ENCODE results near the gene P2RY8. TPM values are rescaled to one million over a fixed set of nuclear protein-coding genes. Genes with fewer than 3 reads are reported as not detected.
A peak's percentile ranks its signal among the peaks of the same experiment; 100 is the strongest.
"Not testable (repeated sequence)": the region's sequence is repeated elsewhere in the genome, so short reads cannot be mapped to it uniquely, and the experiment has no call there.

The P2RY8 gene
- total RNA-seq, 2 experiments from 2014 or later: 62.9 to 65.5 TPM

DNA sequence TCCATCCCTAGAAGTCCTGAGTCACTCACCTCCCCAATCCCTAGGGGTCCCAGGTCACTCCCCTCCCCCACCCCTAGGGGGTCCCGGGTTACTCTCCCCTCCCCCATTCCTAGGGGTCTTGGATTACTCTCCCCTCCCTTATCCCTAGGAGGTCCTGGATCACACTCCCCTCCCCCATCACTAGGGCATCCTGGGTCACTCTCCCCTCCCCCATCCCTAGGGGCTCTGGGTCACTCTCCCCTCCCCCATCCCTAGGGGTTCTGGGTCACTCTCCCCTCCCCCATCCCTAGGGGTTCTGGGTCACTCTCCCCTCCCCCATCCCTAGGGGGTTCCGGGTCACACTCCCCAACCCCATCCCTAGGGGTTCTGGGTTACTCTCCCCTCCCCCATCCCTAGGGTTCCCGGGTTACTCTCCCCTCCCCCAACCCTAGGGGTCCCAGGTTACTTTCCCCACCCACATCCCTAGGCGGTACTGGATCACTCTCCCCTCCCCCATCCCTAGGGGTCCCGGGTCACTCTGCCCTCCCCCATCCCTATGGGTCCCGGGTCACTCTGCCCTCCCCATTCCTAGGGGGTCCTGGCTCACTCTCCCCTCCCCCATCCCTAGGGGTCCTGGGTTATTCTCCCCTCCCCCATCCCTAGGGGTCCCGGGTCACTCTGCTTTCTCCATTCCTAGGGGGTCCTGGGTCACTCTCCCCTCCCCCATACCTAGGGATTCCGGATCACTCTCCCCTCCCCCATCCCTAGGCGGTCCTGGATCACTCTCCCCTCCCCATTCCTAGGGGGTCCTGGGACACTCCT lies 86.4 kb downstream of the P2RY8 start:
- no peak for ATAC-seq
- ChIA-PET CTCF (no interaction called here), POLR2A (no interaction called here)
- peaks cover 26% of the 10 kb centered on the region for H3K9me3 Mint-ChIP-seq (ENCODE audit: insufficient read depth)
- no peaks in the 10 kb centered on the region for H3K27me3 Mint-ChIP-seq (ENCODE audit: low read depth)
- peaks cover 41% of the 10 kb centered on the region for H3K36me3 Mint-ChIP-seq (ENCODE audit: low read depth)
- H3K27ac Mint-ChIP-seq: no peak overlapping the region
- H3K4me1 Mint-ChIP-seq (ENCODE audit: low read depth): peaks cover 43% of the 10 kb centered on the region
- no peak overlapping the region for H3K4me3 Mint-ChIP-seq
- peak; percentile 31 for DNase-seq

- Mint-ChIP-seq H3K9me3 (ENCODE audit: insufficient read depth) (peaks cover 33% of the 10 kb centered on the region), H3K27ac (no peak overlapping the region), H3K36me3 (ENCODE audit: low read depth) (peaks cover 47% of the 10 kb centered on the region), H3K27me3 (ENCODE audit: low read depth) (no peaks in the 10 kb centered on the region), H3K4me3 (no peak overlapping the region), H3K4me1 (ENCODE audit: low read depth) (peaks cover 37% of the 10 kb centered on the region)
- DNase-seq (peak; percentile 19), ATAC-seq (no peak)
- CTCF ChIA-PET: no interaction called here
- POLR2A ChIA-PET: no interaction called here
Observed at GRCh38 chrX:1449823-1450149, 87.2 kb downstream of the P2RY8 start.

DNA sequence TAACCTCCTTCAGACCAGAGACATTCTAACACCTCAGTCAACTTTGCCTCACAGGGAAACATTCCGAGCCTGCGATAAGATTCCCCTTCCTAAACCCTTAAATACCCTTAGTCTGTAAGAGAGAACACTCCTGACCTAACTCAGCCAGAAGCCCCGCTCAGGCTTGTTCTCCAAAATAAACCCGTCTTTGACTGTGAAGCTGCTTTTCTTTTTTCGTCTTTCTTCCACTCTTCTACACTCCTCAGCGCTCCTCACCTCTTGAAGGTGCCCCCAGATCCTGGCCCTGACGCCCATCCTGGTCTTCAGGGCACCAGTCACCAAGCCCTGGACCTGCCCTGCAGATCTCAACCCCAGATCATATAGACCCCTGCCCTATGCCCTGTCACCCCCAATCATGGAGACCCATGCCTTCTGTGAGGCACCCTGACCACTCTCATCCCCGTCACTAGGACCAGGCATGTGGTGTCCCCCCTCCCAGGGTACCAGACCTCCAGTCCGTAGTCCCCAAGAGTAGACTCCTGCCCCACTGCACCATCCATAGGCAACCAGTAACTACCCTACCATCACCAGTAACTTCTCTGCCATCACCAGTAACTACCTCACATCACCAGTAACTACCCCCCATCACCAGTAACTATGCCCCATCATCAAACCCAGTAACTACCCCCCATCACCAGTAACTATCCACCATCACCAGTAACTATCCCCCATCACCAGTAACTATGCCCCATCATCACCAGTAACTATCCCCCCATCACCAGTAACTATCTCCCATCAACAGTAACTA lies 87.8 kb downstream of the P2RY8 start:
- DNase-seq (peak; percentile 20), ATAC-seq (no peak)

GRCh38 chrX:1448573-1449001 lies 88.4 kb downstream of the P2RY8 start:
- Mint-ChIP-seq H3K27ac (peak overlapping the region; percentile 21), H3K4me1 (ENCODE audit: low read depth) (peaks cover 32% of the 10 kb centered on the region), H3K36me3 (ENCODE audit: low read depth) (peaks cover 59% of the 10 kb centered on the region), H3K9me3 (ENCODE audit: insufficient read depth) (peaks cover 43% of the 10 kb centered on the region)
- ATAC-seq; H3K4me3 Mint-ChIP-seq; CTCF ChIA-PET; POLR2A ChIA-PET; DNase-seq; H3K27me3 Mint-ChIP-seq (ENCODE audit: low read depth): not testable (repeated sequence)

More for the DNA sequence above, 87.8 kb downstream of the P2RY8 start:
- CTCF ChIA-PET: no interaction called here
- H3K4me3 Mint-ChIP-seq: no peak overlapping the region
- no peak overlapping the region for H3K27ac Mint-ChIP-seq
- H3K9me3 Mint-ChIP-seq (ENCODE audit: insufficient read depth): peaks cover 38% of the 10 kb centered on the region
- H3K4me1 Mint-ChIP-seq (ENCODE audit: low read depth): peaks cover 32% of the 10 kb centered on the region
- H3K36me3 Mint-ChIP-seq (ENCODE audit: low read depth): peaks cover 53% of the 10 kb centered on the region
- no peaks in the 10 kb centered on the region for H3K27me3 Mint-ChIP-seq (ENCODE audit: low read depth)
- POLR2A ChIA-PET: no interaction called here

- peaks cover 63% of the 10 kb centered on the region for H3K36me3 Mint-ChIP-seq (ENCODE audit: low read depth)
- peak; percentile 21 for DNase-seq
- CTCF ChIA-PET; ATAC-seq; H3K4me3 Mint-ChIP-seq; POLR2A ChIA-PET; H3K27me3 Mint-ChIP-seq (ENCODE audit: low read depth): not testable (repeated sequence)
- H3K9me3 Mint-ChIP-seq (ENCODE audit: insufficient read depth): peaks cover 43% of the 10 kb centered on the region
- H3K27ac Mint-ChIP-seq: peak overlapping the region; percentile 10
- H3K4me1 Mint-ChIP-seq (ENCODE audit: low read depth): peaks cover 30% of the 10 kb centered on the region
Observed at GRCh38 chrX:1447969-1448572, 88.9 kb downstream of the P2RY8 start.

- ATAC-seq (peak; percentile 29), DNase-seq (peak; percentile 49)
- CTCF ChIA-PET; H3K27me3 Mint-ChIP-seq (ENCODE audit: low read depth); POLR2A ChIA-PET; H3K4me3 Mint-ChIP-seq: not testable (repeated sequence)
- Mint-ChIP-seq H3K9me3 (ENCODE audit: insufficient read depth) (peaks cover 47% of the 10 kb centered on the region), H3K27ac (peak overlapping the region; percentile 51), H3K36me3 (ENCODE audit: low read depth) (peaks cover 70% of the 10 kb centered on the region), H3K4me1 (ENCODE audit: low read depth) (peaks cover 30% of the 10 kb centered on the region)
Observed at GRCh38 chrX:1446984-1447968, 89.7 kb downstream of the P2RY8 start.

DNA sequence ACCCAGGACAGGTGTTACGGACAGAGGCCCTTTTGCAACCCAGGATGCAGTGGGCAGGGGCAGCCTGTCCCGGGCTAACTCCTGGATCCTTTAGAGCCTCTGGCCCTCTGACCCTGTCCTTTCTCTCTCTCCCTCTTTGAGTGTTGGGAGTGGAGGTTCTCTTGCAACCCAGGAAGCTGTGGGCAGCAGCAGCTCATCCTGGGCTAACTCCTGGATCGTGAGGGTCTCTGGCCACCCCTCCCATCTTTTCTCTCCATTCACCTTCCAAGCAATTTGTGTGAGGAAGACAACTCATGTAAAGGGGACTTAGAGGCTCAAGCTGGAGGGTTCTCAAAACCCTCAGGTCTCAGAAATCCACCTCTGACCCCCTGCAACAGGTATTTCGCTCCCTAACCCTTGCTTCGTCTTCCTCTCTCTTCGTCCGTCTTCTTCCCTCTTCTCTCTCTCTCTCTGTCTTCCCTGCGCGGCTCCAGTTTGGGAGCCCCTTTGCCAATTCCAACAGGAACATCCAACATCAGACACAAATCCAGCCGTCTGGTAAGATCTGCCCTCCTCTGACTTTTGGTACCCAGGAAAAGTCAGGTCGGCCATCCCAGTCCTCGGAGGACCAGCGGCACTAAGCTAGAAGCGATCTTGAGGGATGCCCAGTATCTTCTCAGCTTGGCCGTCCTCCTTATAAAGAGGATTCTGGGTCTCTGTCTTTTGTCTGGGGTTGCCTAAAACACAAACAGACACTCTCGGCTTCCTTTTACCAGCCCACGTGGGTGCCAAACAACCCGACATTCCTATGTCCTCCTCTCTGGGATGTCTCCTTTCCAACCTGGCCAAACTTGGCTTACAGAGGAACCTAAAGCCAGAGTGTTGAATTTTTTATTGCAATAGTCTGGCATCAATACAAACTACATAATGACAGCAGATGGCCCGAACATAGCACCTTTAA lies 92.2 kb downstream of the P2RY8 start:
- H3K27me3 Mint-ChIP-seq (ENCODE audit: low read depth): no peaks in the 10 kb centered on the region
- peaks cover 29% of the 10 kb centered on the region for H3K4me1 Mint-ChIP-seq (ENCODE audit: low read depth)
- H3K36me3 Mint-ChIP-seq (ENCODE audit: low read depth): peaks cover 74% of the 10 kb centered on the region
- H3K27ac Mint-ChIP-seq: no peak overlapping the region
- DNase-seq (peak; percentile 14), ATAC-seq (no peak)
- H3K4me3 Mint-ChIP-seq: no peak overlapping the region
- H3K9me3 Mint-ChIP-seq (ENCODE audit: insufficient read depth): peaks cover 47% of the 10 kb centered on the region
- ChIA-PET CTCF (no interaction called here), POLR2A (no interaction called here)

DNA sequence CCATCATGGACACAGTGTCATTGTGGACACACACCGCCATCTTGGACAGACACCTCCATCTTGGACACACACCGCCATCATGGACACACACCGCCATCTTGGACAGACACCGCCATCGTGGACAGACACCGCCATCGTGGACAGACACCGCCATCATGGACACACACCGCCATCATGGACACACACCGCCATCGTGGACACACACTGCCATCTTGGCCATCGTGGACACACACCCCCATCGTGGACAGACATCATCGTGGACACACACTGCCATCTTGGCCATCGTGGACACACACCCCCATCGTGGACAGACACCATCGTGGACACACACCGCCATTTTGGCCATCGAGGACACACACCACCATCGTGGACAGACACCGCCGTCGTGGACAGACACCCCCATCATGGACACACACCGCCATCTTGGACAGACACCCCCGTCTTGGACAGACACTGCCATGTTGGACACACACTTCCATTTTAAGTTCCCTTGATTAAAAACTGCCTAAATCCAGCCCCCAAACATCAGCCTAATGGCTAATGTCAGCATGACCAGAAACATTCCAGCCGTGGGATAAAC lies 93.4 kb downstream of the P2RY8 start:
- ATAC-seq: no peak
- ChIA-PET POLR2A (no interaction called here), CTCF (no interaction called here)
- no peak overlapping the region for H3K27ac Mint-ChIP-seq
- H3K36me3 Mint-ChIP-seq (ENCODE audit: low read depth): peaks cover 74% of the 10 kb centered on the region
- H3K27me3 Mint-ChIP-seq (ENCODE audit: low read depth): no peaks in the 10 kb centered on the region
- peaks cover 39% of the 10 kb centered on the region for H3K9me3 Mint-ChIP-seq (ENCODE audit: insufficient read depth)
- peaks cover 19% of the 10 kb centered on the region for H3K4me1 Mint-ChIP-seq (ENCODE audit: low read depth)
- DNase-seq: peak; percentile 17
- no peak overlapping the region for H3K4me3 Mint-ChIP-seq

- Mint-ChIP-seq H3K27me3 (ENCODE audit: low read depth) (no peaks in the 10 kb centered on the region), H3K27ac (no peak overlapping the region), H3K36me3 (ENCODE audit: low read depth) (peaks cover 71% of the 10 kb centered on the region), H3K4me1 (ENCODE audit: low read depth) (peaks cover 12% of the 10 kb centered on the region), H3K9me3 (ENCODE audit: insufficient read depth) (peaks cover 34% of the 10 kb centered on the region), H3K4me3 (no peak overlapping the region)
- DNase-seq (peak; percentile 11), ATAC-seq (no peak)
- ChIA-PET CTCF (no interaction called here), POLR2A (no interaction called here)
Observed at GRCh38 chrX:1442724-1443367, 94.1 kb downstream of the P2RY8 start.

GRCh38 chrX:1442016-1442665 lies 94.8 kb downstream of the P2RY8 start:
- Mint-ChIP-seq H3K27me3 (ENCODE audit: low read depth) (no peaks in the 10 kb centered on the region), H3K9me3 (ENCODE audit: insufficient read depth) (peaks cover 26% of the 10 kb centered on the region), H3K27ac (no peak overlapping the region), H3K4me1 (ENCODE audit: low read depth) (peaks cover 5% of the 10 kb centered on the region), H3K36me3 (ENCODE audit: low read depth) (peaks cover 71% of the 10 kb centered on the region), H3K4me3 (no peak overlapping the region)
- ATAC-seq: no peak
- CTCF ChIA-PET: no interaction called here
- peak; percentile 12 for DNase-seq
- POLR2A ChIA-PET: no interaction called here
